SH-SY5Y (cell line): ENCODE results near the gene CD274.

Experiments
- GATA2 ChIP-seq: IDR thresholded peaks from 2 replicates; pipeline ENCODE4 v1.6.1; 2011; ENCODE audit warnings: mild to moderate bottlenecking, low read depth, low read length
- GATA3 ChIP-seq: IDR thresholded peaks from 2 replicates; pipeline ENCODE4 v1.6.1; 2011; ENCODE audit warnings: low read depth, mild to moderate bottlenecking, low read length, moderate library complexity

- no peak for TF ChIP-seq GATA2
- no peak for TF ChIP-seq GATA3
Measured at GRCh38 chr9:5486988-5487387, 36.6 kb downstream of the CD274 start.
